Upper lobe of right lung (tissue), 1 donor: ENCODE measurements around the gene ZNF565. TPM values are rescaled to one million over a fixed set of nuclear protein-coding genes. Genes with fewer than 3 reads are reported as not detected.

ENCODE experiments used
- ATAC-seq: fragments of 200-7000 bp; cut with Tn5 transposase; one replicate; pipeline ENCODE4 v1.9.1; 2020; ENCODE audit warnings: mild to moderate bottlenecking, moderate library complexity
- DNase-seq: peaks from one replicate; pipeline ENCODE4 v3.0.0-alpha.2; 2020
- H3K27ac ChIP-seq: fragments of 200-600 bp; one replicate; pipeline ENCODE4 v1.8.0; 2022
- H3K27me3 ChIP-seq: fragments of 200-600 bp; one replicate; pipeline ENCODE4 v1.8.0; 2022; ENCODE audit warnings: mild to moderate bottlenecking
- H3K36me3 ChIP-seq: fragments of 200-600 bp; one replicate; pipeline ENCODE4 v1.8.0; 2022
- H3K4me1 ChIP-seq: fragments of 200-600 bp; one replicate; pipeline ENCODE4 v1.8.0; 2022
- H3K4me3 ChIP-seq: fragments of 200-600 bp; one replicate; pipeline ENCODE4 v1.8.0; 2022; ENCODE audit warnings: mild to moderate bottlenecking
- H3K9me3 ChIP-seq: fragments of 200-600 bp; one replicate; pipeline ENCODE4 v1.8.0; 2022
- CTCF ChIP-seq: fragments of 200-600 bp; IDR thresholded peaks from one replicate; pipeline ENCODE4 v1.8.0; 2022; ENCODE audit warnings: antibody characterized with exemption
- intact Hi-C: fragments of 100-400 bp; cut with DNase I; formaldehyde crosslinking; loops from one replicate; pipeline ENCODE4 v1.11.0; 2022
- total RNA-seq: library from RNA; stranded (reverse); fragmentation: NEBNext Ultra II Directional; extraction: Animal tissue kit (Norgen Biotek cat#: 25700); gene quantifications from one replicate; pipeline ENCODE4 v1.2.1, GENCODE V29; 2021
- donor health status: DM: no; HTN: yes; CAD: no; lungs with severe emphysema.

The ZNF565 gene
- total RNA-seq, 1 donor from 2014 or later: 6.4 TPM

GRCh38 chr19:36163813-36164212 is 50.7 kb downstream of the ZNF565 start:
- Histone ChIP-seq H3K36me3 (peaks cover 9% of the 10 kb centered on the region), H3K27ac (no peak overlapping the region), H3K4me3 (no peak overlapping the region), H3K4me1 (no peaks in the 10 kb centered on the region), H3K9me3 (no peaks in the 10 kb centered on the region), H3K27me3 (no peaks in the 10 kb centered on the region)
- intact Hi-C loops: no loop called here
- no peak for DNase-seq
- no peak for ATAC-seq
- no peak for TF ChIP-seq CTCF

GRCh38 chr19:36160821-36161596 is 53.5 kb downstream of the ZNF565 start:
- H3K27ac ChIP-seq: no peak overlapping the region
- TF ChIP-seq CTCF: no peak
- H3K9me3 ChIP-seq: no peaks in the 10 kb centered on the region
- H3K27me3 ChIP-seq: no peaks in the 10 kb centered on the region
- no peaks in the 10 kb centered on the region for H3K4me1 ChIP-seq
- H3K36me3 ChIP-seq: peaks cover 5% of the 10 kb centered on the region
- no peak for DNase-seq
- intact Hi-C loops: no loop called here
- no peak for ATAC-seq
- H3K4me3 ChIP-seq: no peak overlapping the region

- DNase-seq (no peak), ATAC-seq (no peak)
- Histone ChIP-seq H3K36me3 (peaks cover 29% of the 10 kb centered on the region), H3K27me3 (no peaks in the 10 kb centered on the region), H3K9me3 (no peaks in the 10 kb centered on the region), H3K4me3 (peak overlapping the region; percentile 58), H3K27ac (peak overlapping the region; percentile 95), H3K4me1 (peaks cover 7% of the 10 kb centered on the region)
- intact Hi-C loops: no loop called here
- TF ChIP-seq CTCF: no peak
Measured at GRCh38 chr19:36153126-36153525, 61.3 kb downstream of the ZNF565 start.

GRCh38 chr19:36152352-36153091 is 61.9 kb downstream of the ZNF565 start, which contains the start of gene COX7A1:
COX7A1 (minus strand) TSS chr19:36152447; CDS start chr19:36152407, 40 bp downstream.
- H3K4me1 ChIP-seq: peaks cover 7% of the 10 kb centered on the region
- TF ChIP-seq CTCF: no peak
- H3K36me3 ChIP-seq: peaks cover 35% of the 10 kb centered on the region
- intact Hi-C loops: no loop called here
- H3K4me3 ChIP-seq: peak within 1 kb of the TSS; percentile 58
- peak; percentile 75 for DNase-seq
- H3K27me3 ChIP-seq: no peaks in the 10 kb centered on the region
- ATAC-seq: peak; percentile 78
- peak within 1 kb of the TSS; percentile 95 for H3K27ac ChIP-seq
- H3K9me3 ChIP-seq: no peaks in the 10 kb centered on the region

GRCh38 chr19:36152019-36152351 is 62.5 kb downstream of the ZNF565 start:
- Histone ChIP-seq H3K9me3 (no peaks in the 10 kb centered on the region), H3K4me3 (peak overlapping the region; percentile 58), H3K27me3 (no peaks in the 10 kb centered on the region), H3K27ac (peak overlapping the region; percentile 95), H3K4me1 (peaks cover 7% of the 10 kb centered on the region), H3K36me3 (peaks cover 40% of the 10 kb centered on the region)
- DNase-seq (no peak), ATAC-seq (no peak)
- no peak for TF ChIP-seq CTCF
- intact Hi-C loops: no loop called here
